GM21515 (cell line): Measurements from ENCODE around the gene TCERG1L.

ENCODE experiments used
- ATAC-seq: cut with Tn5 transposase; IDR thresholded peaks from one replicate; pipeline ENCODE4 v1.9.1; 2021; ENCODE audit not compliant: unreplicated experiment

The TCERG1L gene

DNA sequence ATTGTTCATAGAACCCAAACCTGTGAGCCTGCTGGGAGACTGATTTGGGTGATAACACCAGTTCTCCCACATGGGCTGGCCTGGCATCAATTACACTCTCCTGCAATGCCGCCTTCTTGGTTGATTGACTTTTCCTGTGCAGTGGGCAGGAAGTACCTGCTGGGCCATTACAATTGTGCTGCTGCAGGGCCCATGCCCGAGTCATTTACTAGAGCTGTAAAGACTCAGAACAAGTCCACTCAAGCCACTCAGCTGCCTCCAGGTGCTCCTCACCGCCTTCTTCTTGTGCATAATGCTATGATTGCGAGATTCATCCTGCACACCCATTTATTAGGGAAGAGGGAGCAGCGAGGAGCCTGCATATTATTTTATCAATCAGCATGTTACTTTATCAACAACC lies 264.0 kb downstream of the TCERG1L start:
- no peak for ATAC-seq

DNA sequence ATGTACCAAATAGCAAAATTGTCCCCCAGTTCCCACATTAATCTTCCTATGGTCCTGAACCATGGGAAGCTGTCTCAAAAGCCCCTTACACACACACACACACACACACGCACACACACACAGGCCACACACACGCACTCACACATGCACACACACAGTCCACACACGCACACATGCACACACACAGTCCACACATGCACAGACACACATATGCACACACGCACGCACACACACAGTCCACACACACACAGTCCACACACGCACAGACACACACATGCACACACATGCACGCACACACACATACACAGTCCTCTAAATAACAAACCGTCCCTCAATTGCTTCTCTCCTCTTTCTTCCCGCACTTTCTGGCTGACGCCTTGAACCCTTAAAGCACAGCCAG lies 265.3 kb downstream of the TCERG1L start:
- ATAC-seq = no peak

DNA sequence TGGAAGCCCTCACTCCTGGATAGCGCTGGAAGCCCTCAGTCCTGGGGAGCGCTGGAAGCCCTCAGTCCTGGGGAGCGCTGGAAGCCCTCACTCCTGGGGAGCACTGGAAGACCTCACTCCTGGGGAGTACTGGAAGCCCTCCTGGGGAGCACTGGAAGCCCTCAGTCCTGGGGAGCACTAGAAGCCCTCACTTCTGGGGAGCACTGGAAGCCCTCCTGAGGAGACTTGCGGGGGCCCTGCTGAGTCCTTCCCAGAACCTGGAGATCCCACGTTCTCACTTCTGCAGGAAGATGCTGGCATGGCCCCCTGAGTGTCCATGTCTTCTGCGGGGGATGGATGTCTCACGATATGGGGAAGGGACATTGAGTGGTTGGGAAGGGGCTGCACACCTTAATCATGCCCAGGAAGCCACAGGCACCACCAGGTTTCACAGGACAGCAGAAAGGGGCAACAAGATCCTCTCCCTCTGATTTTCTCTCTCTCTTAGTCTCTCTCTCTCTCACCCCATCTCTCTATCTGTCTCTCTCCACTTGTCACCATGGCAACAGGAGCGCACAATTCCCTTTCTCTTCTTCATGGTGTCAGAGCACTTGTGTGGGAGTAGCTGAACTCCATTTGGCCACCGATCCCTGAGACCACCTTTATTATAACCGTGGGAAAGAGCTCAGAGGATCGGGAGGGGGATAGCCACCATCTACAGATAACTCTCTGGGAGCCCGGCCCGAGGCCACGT lies 267.0 kb downstream of the TCERG1L start:
- ATAC-seq = no peak

DNA sequence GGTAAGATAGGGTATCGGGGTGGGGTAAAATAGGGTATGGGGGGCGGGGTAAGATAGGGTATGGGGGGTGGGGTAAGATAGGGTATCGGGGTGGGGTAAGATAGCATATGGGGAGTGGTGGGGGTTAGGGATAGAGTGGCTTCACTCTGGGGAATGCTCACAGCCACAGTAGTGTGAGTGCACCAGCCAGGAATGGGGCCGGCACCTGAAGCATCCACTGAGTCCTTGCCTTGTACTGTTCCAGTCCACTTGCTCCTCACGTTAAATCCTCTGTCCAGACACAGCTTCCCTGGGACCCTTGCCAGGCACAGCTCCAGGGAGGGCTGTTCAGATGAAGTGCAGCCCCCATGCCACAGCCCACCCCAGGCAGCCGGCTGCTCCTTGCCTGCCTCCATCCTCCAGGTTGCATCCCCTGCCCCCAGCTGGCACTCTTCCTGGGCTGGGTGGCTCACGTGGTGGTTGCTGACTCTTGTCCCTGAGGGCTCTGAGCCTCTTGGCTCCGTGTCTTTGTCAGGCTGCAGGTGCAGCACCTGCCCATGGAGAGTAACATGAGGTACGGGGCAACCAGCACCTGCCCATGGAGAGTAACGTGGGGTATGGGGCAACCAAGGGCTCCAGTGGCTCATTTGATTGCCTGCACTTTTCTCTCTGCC lies 268.4 kb downstream of the TCERG1L start:
- ATAC-seq = no peak
